ENCODE data around the gene NDUFAF5. TPM values are rescaled to one million over a fixed set of nuclear protein-coding genes. Genes with fewer than 3 reads are reported as not detected.
A peak's percentile ranks its signal among the peaks of the same experiment; 100 is the strongest.

The NDUFAF5 gene
- polyA plus RNA-seq, 3 donors, result 5.9 to 15.2 (median 7.8) TPM

- Histone ChIP-seq H3K9ac (ENCODE audit: insufficient read depth, low read length, poor library complexity, severe bottlenecking) (no peak overlapping the region), H4K20me1 (ENCODE audit: insufficient read depth, low read length) (no peaks in the 10 kb centered on the region), H3K4me1 (ENCODE audit: control insufficient read depth in 1 of 2, insufficient read depth in 2 of 2, low read length in 2 of 2) (peaks cover 22 to 33% of the 10 kb centered on the region in 2 donors), H3K4me3 (replicated peaks in 1 of 3; ENCODE audit: low read depth in 2 of 3, low read length in 3 of 3) (no peak overlapping the region), H2AFZ (ENCODE audit: insufficient read depth, low read depth, low read length, poor library complexity, severe bottlenecking) (no peak overlapping the region), H3K4me2 (replicated peaks; ENCODE audit: extremely low read depth, low read length, poor library complexity, severe bottlenecking) (peak overlapping the region; percentile 96), H3K27me3 (ENCODE audit: control insufficient read depth in 2 of 2, insufficient read depth in 2 of 2, low read length in 2 of 2) (no peaks in the 10 kb centered on the region), H3K9me3 (replicated peaks in 1 of 2; ENCODE audit: control insufficient read depth in 1 of 2, insufficient read depth in 1 of 2, low read length in 2 of 2) (no peaks in the 10 kb centered on the region), H3K79me2 (ENCODE audit: insufficient read depth, low read length) (peaks cover 54% of the 10 kb centered on the region), H3K27ac (ENCODE audit: low read depth in 1 of 2, low read length in 2 of 2) (no peak overlapping the region), H3K36me3 (replicated peaks in 1 of 2; ENCODE audit: control insufficient read depth in 1 of 2, insufficient read depth in 2 of 2, low read length in 2 of 2) (peaks cover 22 to 55% of the 10 kb centered on the region in 2 donors)
- H3K36me3 Mint-ChIP-seq, result peaks cover 28 to 34% of the 10 kb centered on the region in 2 donors
- H3K4me3 Mint-ChIP-seq, result no peak overlapping the region
- DNase-seq, result no peak
- no peak overlapping the region for H3K27ac Mint-ChIP-seq
- H3K9me3 Mint-ChIP-seq, result no peaks in the 10 kb centered on the region
- H3K4me1 Mint-ChIP-seq, result peaks cover 34% of the 10 kb centered on the region
- no peak for TF ChIP-seq CTCF (IDR thresholded peaks at IDR 0.05)
- WGBS (ENCODE audit: insufficient coverage), result 97% methylated on average over 9 of the region's 13 CpGs
- intact Hi-C loops (cut with micrococcal nuclease), result loop anchor here in 1 of 2 donors (10.0 kb wide), 1 partner anchor 149 kb away; the partner anchor contains the start of gene TASP1
- peaks cover 0 to 4% (median 0%) of the 10 kb centered on the region in 3 donors for H3K27me3 Mint-ChIP-seq (ENCODE audit: low read depth in 3 of 3)
Observed at GRCh38 chr20:13783528-13783927, 1.3 kb upstream of the NDUFAF5 start.

GRCh38 chr20:13784271-13784892 is 446 bp upstream of the NDUFAF5 start:
- Histone ChIP-seq H3K79me2 (ENCODE audit: insufficient read depth, low read length) (peaks cover 48% of the 10 kb centered on the region), H3K4me3 (replicated peaks in 1 of 3; ENCODE audit: low read depth in 2 of 3, low read length in 3 of 3) (peak overlapping the region; percentile 66 to 94 (median 88)), H3K9ac (ENCODE audit: insufficient read depth, low read length, poor library complexity, severe bottlenecking) (peak overlapping the region; percentile 96), H3K4me2 (replicated peaks; ENCODE audit: extremely low read depth, low read length, poor library complexity, severe bottlenecking) (peak overlapping the region; percentile 96), H3K27me3 (ENCODE audit: control insufficient read depth in 2 of 2, insufficient read depth in 2 of 2, low read length in 2 of 2) (no peaks in the 10 kb centered on the region), H4K20me1 (ENCODE audit: insufficient read depth, low read length) (no peaks in the 10 kb centered on the region), H3K9me3 (replicated peaks in 1 of 2; ENCODE audit: control insufficient read depth in 1 of 2, insufficient read depth in 1 of 2, low read length in 2 of 2) (no peaks in the 10 kb centered on the region), H3K27ac (ENCODE audit: low read depth in 1 of 2, low read length in 2 of 2) (peak overlapping the region; percentile 79 to 93), H3K36me3 (replicated peaks in 1 of 2; ENCODE audit: control insufficient read depth in 1 of 2, insufficient read depth in 2 of 2, low read length in 2 of 2) (peaks cover 27 to 56% of the 10 kb centered on the region in 2 donors), H2AFZ (ENCODE audit: insufficient read depth, low read depth, low read length, poor library complexity, severe bottlenecking) (peak overlapping the region; percentile 98), H3K4me1 (ENCODE audit: control insufficient read depth in 1 of 2, insufficient read depth in 2 of 2, low read length in 2 of 2) (peaks cover 22 to 33% of the 10 kb centered on the region in 2 donors)
- peak overlapping the region; percentile 93 to 98 (median 97) for H3K27ac Mint-ChIP-seq
- H3K27me3 Mint-ChIP-seq (ENCODE audit: low read depth in 3 of 3), result peaks cover 0 to 4% (median 0%) of the 10 kb centered on the region in 3 donors
- DNase-seq, result peak in 2 of 3 donors; percentile 4 to 5
- peaks cover 32 to 36% of the 10 kb centered on the region in 2 donors for H3K36me3 Mint-ChIP-seq
- H3K4me3 Mint-ChIP-seq, result peak overlapping the region; percentile 97 to 99
- intact Hi-C loops (cut with micrococcal nuclease), result loop anchor here in 1 of 2 donors (10.0 kb wide), 1 partner anchor 150 kb away; the partner anchor contains the start of gene TASP1
- peaks cover 34% of the 10 kb centered on the region for H3K4me1 Mint-ChIP-seq
- no peaks in the 10 kb centered on the region for H3K9me3 Mint-ChIP-seq
- TF ChIP-seq CTCF (IDR thresholded peaks at IDR 0.05), result no peak
- WGBS (ENCODE audit: insufficient coverage), result 0% methylated on average over 9 of the region's 26 CpGs
